HCT116 (cell line): Measurements from ENCODE around the gene RPH3AL. TPM values are rescaled to one million over a fixed set of nuclear protein-coding genes. Genes with fewer than 3 reads are reported as not detected.

Source experiments
- ATAC-seq: fragments of 200-7000 bp; cut with Tn5 transposase; 2 replicates; pipeline ENCODE4 v1.9.1; 2020; ENCODE audit warnings: mild to moderate bottlenecking, moderate library complexity
- BruUV-seq: library from RNA; stranded (reverse); fragments of 400-500 nt; replicated peaks from 2 replicates; lab custom pipeline; 2021; lab: Mats Ljungman, UMichigan
- CTCF ChIA-PET: fragments of 300-600 bp; sonication (Branson Sonifier 250); formaldehyde crosslinking; loops from one replicate; lab custom pipeline; 2021; ENCODE audit warnings: antibody characterized with exemption; lab: Charles Lee
- POLR2A ChIA-PET: fragments of 300-600, 350-600 bp; sonication (Branson Sonifier 250); formaldehyde crosslinking; loops from one replicate; lab custom pipeline; 2021; ENCODE audit warnings: antibody characterized with exemption; lab: Charles Lee
- RAD21 ChIA-PET, 2 experiments: fragments of 300-600 bp; sonication (Branson Sonifier 250); formaldehyde crosslinking; loops; one replicate each; lab custom pipeline; 2023; ENCODE audit warnings: low total read pairs in 2 of 2; ENCODE audit not compliant: uncharacterized antibody in 2 of 2, unreplicated experiment in 2 of 2, low non-redundant PET in 1 of 2; lab: Charles Lee
- DNase-seq: peaks from one replicate; pipeline ENCODE4 v3.0.0-alpha.2; 2010; ENCODE audit warnings: low read depth, low spot score
- H2AFZ ChIP-seq: fragments of 200-600 bp; shearing (Covaris generic), sonication (generic); 2 replicates; pipeline ENCODE4 v1.6.1; 2017; ENCODE audit warnings: low read depth, mixed run types, mixed read lengths, antibody characterized with exemption, low read length; ENCODE audit not compliant: poor library complexity, severe bottlenecking
- H3K27ac ChIP-seq: 2 replicates; pipeline ENCODE4 v1.5.1; 2012; ENCODE audit warnings: low read depth, low read length
- H3K27me3 ChIP-seq: fragments of 200-600 bp; sonication (generic); 2 replicates; pipeline ENCODE4 v1.6.1; 2016; ENCODE audit warnings: mixed run types, low read length, mixed read lengths; ENCODE audit not compliant: insufficient read depth
- H3K36me3 ChIP-seq, 2 experiments: fragments of 200-500 bp in 1 of 2; fragments of 200-600 bp in 1 of 2; sonication (Bioruptor generic) in 1 of 2; sonication (generic) in 1 of 2; 2 replicates each; pipeline versions ENCODE4 v1.5.1 to v1.6.1; 2014 to 2016; ENCODE audit warnings: low read length in 2 of 2, inconsistent platforms in 1 of 2, mixed read lengths in 1 of 2, mixed run types in 1 of 2; ENCODE audit not compliant: insufficient read depth in 2 of 2, control insufficient read depth in 1 of 2
- H3K4me1 ChIP-seq, 2 experiments: fragments of 200-600 bp in 1 of 2; sonication (generic) in 1 of 2; 2 replicates each; pipeline versions ENCODE4 v1.5.1 to v1.6.1; 2012 to 2017; ENCODE audit warnings: low read length in 2 of 2, inconsistent platforms in 1 of 2, mild to moderate bottlenecking in 1 of 2, mixed read lengths in 1 of 2, mixed run types in 1 of 2, moderate library complexity in 1 of 2; ENCODE audit not compliant: insufficient read depth in 2 of 2, control insufficient read depth in 1 of 2
- H3K4me2 ChIP-seq: fragments of 200-600 bp; sonication (generic); 2 replicates; pipeline ENCODE4 v1.6.1; 2017; ENCODE audit warnings: mixed run types, low read length, mixed read lengths
- H3K4me3 ChIP-seq, 2 experiments: fragments of 200-600 bp in 1 of 2; sonication (generic) in 1 of 2; replicated peaks in 1 of 2; 2 replicates each; pipeline ENCODE4 v1.5.1; 2011 to 2016; ENCODE audit warnings: low read length in 2 of 2, control low read depth in 1 of 2, low read depth in 1 of 2, mild to moderate bottlenecking in 1 of 2, mixed read lengths in 1 of 2, mixed run types in 1 of 2
- H3K79me2 ChIP-seq: fragments of 200-600 bp; sonication (generic); 2 replicates; pipeline ENCODE4 v1.6.1; 2017; ENCODE audit warnings: mild to moderate bottlenecking, mixed run types, low read length, moderate library complexity, mixed read lengths; ENCODE audit not compliant: insufficient read depth
- H3K9ac ChIP-seq: fragments of 200-600 bp; sonication (generic); 2 replicates; pipeline ENCODE4 v1.6.1; 2016; ENCODE audit warnings: low read length, mixed read lengths
- H3K9me2 ChIP-seq: fragments of 200-600 bp; sonication (generic), shearing (Covaris generic); 2 replicates; pipeline ENCODE4 v1.6.1; 2017; ENCODE audit warnings: mixed run types, mild to moderate bottlenecking, moderate library complexity; ENCODE audit not compliant: insufficient read depth
- H3K9me3 ChIP-seq, 2 experiments: fragments of 200-500 bp in 1 of 2; fragments of 200-600 bp in 1 of 2; sonication (Bioruptor generic) in 1 of 2; sonication (generic) in 1 of 2; 2 replicates each; pipeline ENCODE4 v1.6.1; 2014 to 2017; ENCODE audit warnings: low read length in 2 of 2, mixed read lengths in 2 of 2, inconsistent platforms in 1 of 2, low read depth in 1 of 2, mild to moderate bottlenecking in 1 of 2, mixed run types in 1 of 2, moderate library complexity in 1 of 2; ENCODE audit not compliant: control insufficient read depth in 1 of 2, insufficient read depth in 1 of 2
- H4K20me1 ChIP-seq: fragments of 200-600 bp; sonication (generic), shearing (Covaris generic); 2 replicates; pipeline ENCODE4 v1.6.1; 2017; ENCODE audit warnings: mixed run types, mild to moderate bottlenecking, moderate library complexity; ENCODE audit not compliant: insufficient read depth
- ATF3 ChIP-seq: IDR thresholded peaks from 2 replicates; pipeline ENCODE4 v1.6.1; 2012
- CBX3 ChIP-seq: IDR thresholded peaks from 2 replicates; pipeline ENCODE4 v1.6.1; 2012; ENCODE audit warnings: low read depth
- CEBPB ChIP-seq: IDR thresholded peaks from 2 replicates; pipeline ENCODE4 v1.6.1; 2012; ENCODE audit warnings: low read depth
- CTCF ChIP-seq, 3 experiments: fragments of 200-600 bp in 1 of 3; sonication (generic) in 1 of 3; IDR thresholded peaks in 2 of 3; conservative IDR thresholded peaks in 1 of 3; 2 replicates each; pipeline ENCODE4 v1.5.1; 2012 to 2017; ENCODE audit warnings: low read depth in 2 of 3, low read length in 2 of 3, antibody characterized with exemption in 1 of 3, borderline replicate concordance in 1 of 3, control low read depth in 1 of 3, mild to moderate bottlenecking in 1 of 3, mixed read lengths in 1 of 3, mixed run types in 1 of 3, moderate library complexity in 1 of 3; ENCODE audit not compliant: insufficient read depth in 1 of 3
- EGR1 ChIP-seq: IDR thresholded peaks from 2 replicates; pipeline ENCODE4 v1.6.1; 2012; ENCODE audit warnings: low read depth
- EZH2 ChIP-seq: fragments of 200-600 bp; sonication (generic); IDR thresholded peaks from 2 replicates; pipeline ENCODE4 v1.6.1; 2017; ENCODE audit warnings: antibody characterized with exemption, mixed run types
- EZH2phosphoT487 ChIP-seq: fragments of 200-600 bp; IDR thresholded peaks from 2 replicates; pipeline ENCODE4 v1.6.1; 2018; ENCODE audit warnings: antibody characterized with exemption, borderline replicate concordance
- FOSL1 ChIP-seq: IDR thresholded peaks from 2 replicates; pipeline ENCODE4 v1.6.1; 2012; ENCODE audit warnings: low read depth
- JUND ChIP-seq: IDR thresholded peaks from 2 replicates; pipeline ENCODE4 v1.6.1; 2012
- POLR2A ChIP-seq: IDR thresholded peaks from 2 replicates; pipeline ENCODE4 v1.7.0; 2011; ENCODE audit warnings: borderline replicate concordance; ENCODE audit not compliant: insufficient read depth, insufficient read length; ENCODE audit errors: extremely low read depth
- POLR2AphosphoS5 ChIP-seq: IDR thresholded peaks from 2 replicates; pipeline ENCODE4 v1.6.1; 2011; ENCODE audit warnings: mild to moderate bottlenecking, low read depth, low read length, moderate library complexity
- RAD21 ChIP-seq: IDR thresholded peaks from 2 replicates; pipeline ENCODE4 v1.6.1; 2012; ENCODE audit warnings: low read depth, mild to moderate bottlenecking
- SIN3A ChIP-seq: IDR thresholded peaks from 2 replicates; pipeline ENCODE4 v1.6.1; 2012; ENCODE audit warnings: low read depth
- SP1 ChIP-seq: IDR thresholded peaks from 2 replicates; pipeline ENCODE4 v1.6.1; 2012; ENCODE audit warnings: low read depth
- SRF ChIP-seq: IDR thresholded peaks from 2 replicates; pipeline ENCODE4 v1.6.1; 2012; ENCODE audit warnings: low read depth
- TCF7L2 ChIP-seq: IDR thresholded peaks from 2 replicates; pipeline ENCODE4 v1.7.0; 2011; ENCODE audit warnings: borderline replicate concordance, inconsistent platforms; ENCODE audit not compliant: insufficient read depth, insufficient read length; ENCODE audit errors: extremely low read depth
- ZFX ChIP-seq: fragments of 450-650 bp; IDR thresholded peaks from 2 replicates; pipeline ENCODE4 v1.6.1; 2017
- ZNF274 ChIP-seq: fragments of 200-500 bp; sonication (Bioruptor generic); IDR thresholded peaks from 2 replicates; pipeline ENCODE4 v1.6.1; 2014; ENCODE audit warnings: mild to moderate bottlenecking, low read depth, low read length, inconsistent platforms
- intact Hi-C: fragments of 100-400 bp; cut with micrococcal nuclease; formaldehyde crosslinking; loops from 2 replicates; pipeline ENCODE4 v1.10.0; 2022
- total RNA-seq: library from RNA; stranded (reverse); gene quantifications from one replicate; pipeline ENCODE4 v1.2.1, GENCODE V29; 2021; ENCODE audit not compliant: unreplicated experiment
- TF ChIP-seq, protein P1 (sequence below): IDR thresholded peaks from 2 replicates; pipeline ENCODE4 v1.6.1; 2012; ENCODE audit warnings: low read depth
- TF ChIP-seq, protein P2 (sequence below): IDR thresholded peaks from 2 replicates; pipeline ENCODE4 v1.6.1; 2011; ENCODE audit warnings: mild to moderate bottlenecking, low read length, moderate library complexity; ENCODE audit not compliant: insufficient replicate concordance; ENCODE audit errors: extremely low read depth

RPH3AL gene
- total RNA-seq, 1 experiment from 2014 or later, result 17.0 TPM

DNA sequence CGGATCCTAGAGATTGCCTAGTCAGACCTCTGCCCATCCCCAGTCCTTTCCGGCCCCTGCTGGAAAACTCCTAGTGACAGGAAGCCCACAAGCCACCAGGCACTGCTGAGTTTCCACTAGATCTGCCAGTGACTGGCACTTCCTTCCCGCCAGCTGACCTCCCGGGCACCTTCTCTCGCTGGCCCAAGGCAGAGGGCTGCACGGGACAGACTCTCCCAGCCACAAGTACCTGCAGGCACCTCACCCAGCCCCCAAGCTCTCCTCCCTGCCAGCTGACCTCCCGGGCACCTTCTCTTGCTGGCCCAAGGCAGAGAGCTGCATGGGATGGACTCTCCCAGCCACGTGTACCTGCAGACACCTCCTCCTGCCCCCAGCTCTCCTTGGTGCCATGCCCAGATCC lies 104.8 kb downstream of the RPH3AL start:
- ChIA-PET POLR2A (no interaction called here), RAD21 (no interaction called here), CTCF (no interaction called here)
- ATAC-seq (no peak), DNase-seq (no peak)
- intact Hi-C loops, result no loop called here
- no peaks in the 10 kb centered on the region for H3K27me3 ChIP-seq
- no peak overlapping the region for H3K27ac ChIP-seq
- H3K9me3 ChIP-seq, result no peaks in the 10 kb centered on the region
- H3K4me2 ChIP-seq, result no peak overlapping the region
- no peaks in the 10 kb centered on the region for H3K36me3 ChIP-seq
- BruUV-seq, result no TSS peak
- no peak overlapping the region for H3K4me3 ChIP-seq
- no peaks in the 10 kb centered on the region for H3K4me1 ChIP-seq
- TF ChIP-seq EZH2 (no peak), POLR2A (no peak), CTCF (IDR thresholded peaks at IDR 0.05 in 2 of 3, conservative IDR thresholded peaks at IDR 0.05 in 1 of 3; ENCODE audit: borderline replicate concordance in 1 of 3, insufficient read depth in 1 of 3, low read depth in 2 of 3, low read length in 2 of 3) (no peak), SP1 (no peak), EGR1 (no peak), CBX3 (no peak), TCF7L2 (no peak), CEBPB (no peak), ZFX (no peak), SRF (no peak), JUND (no peak), ZNF274 (no peak), EZH2phosphoT487 (no peak), FOSL1 (no peak), POLR2AphosphoS5 (no peak), ATF3 (no peak), SIN3A (no peak), RAD21 (no peak)
- TF ChIP-seq, protein P1, sequence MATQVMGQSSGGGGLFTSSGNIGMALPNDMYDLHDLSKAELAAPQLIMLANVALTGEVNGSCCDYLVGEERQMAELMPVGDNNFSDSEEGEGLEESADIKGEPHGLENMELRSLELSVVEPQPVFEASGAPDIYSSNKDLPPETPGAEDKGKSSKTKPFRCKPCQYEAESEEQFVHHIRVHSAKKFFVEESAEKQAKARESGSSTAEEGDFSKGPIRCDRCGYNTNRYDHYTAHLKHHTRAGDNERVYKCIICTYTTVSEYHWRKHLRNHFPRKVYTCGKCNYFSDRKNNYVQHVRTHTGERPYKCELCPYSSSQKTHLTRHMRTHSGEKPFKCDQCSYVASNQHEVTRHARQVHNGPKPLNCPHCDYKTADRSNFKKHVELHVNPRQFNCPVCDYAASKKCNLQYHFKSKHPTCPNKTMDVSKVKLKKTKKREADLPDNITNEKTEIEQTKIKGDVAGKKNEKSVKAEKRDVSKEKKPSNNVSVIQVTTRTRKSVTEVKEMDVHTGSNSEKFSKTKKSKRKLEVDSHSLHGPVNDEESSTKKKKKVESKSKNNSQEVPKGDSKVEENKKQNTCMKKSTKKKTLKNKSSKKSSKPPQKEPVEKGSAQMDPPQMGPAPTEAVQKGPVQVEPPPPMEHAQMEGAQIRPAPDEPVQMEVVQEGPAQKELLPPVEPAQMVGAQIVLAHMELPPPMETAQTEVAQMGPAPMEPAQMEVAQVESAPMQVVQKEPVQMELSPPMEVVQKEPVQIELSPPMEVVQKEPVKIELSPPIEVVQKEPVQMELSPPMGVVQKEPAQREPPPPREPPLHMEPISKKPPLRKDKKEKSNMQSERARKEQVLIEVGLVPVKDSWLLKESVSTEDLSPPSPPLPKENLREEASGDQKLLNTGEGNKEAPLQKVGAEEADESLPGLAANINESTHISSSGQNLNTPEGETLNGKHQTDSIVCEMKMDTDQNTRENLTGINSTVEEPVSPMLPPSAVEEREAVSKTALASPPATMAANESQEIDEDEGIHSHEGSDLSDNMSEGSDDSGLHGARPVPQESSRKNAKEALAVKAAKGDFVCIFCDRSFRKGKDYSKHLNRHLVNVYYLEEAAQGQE, result no peak
- TF ChIP-seq, protein P2, sequence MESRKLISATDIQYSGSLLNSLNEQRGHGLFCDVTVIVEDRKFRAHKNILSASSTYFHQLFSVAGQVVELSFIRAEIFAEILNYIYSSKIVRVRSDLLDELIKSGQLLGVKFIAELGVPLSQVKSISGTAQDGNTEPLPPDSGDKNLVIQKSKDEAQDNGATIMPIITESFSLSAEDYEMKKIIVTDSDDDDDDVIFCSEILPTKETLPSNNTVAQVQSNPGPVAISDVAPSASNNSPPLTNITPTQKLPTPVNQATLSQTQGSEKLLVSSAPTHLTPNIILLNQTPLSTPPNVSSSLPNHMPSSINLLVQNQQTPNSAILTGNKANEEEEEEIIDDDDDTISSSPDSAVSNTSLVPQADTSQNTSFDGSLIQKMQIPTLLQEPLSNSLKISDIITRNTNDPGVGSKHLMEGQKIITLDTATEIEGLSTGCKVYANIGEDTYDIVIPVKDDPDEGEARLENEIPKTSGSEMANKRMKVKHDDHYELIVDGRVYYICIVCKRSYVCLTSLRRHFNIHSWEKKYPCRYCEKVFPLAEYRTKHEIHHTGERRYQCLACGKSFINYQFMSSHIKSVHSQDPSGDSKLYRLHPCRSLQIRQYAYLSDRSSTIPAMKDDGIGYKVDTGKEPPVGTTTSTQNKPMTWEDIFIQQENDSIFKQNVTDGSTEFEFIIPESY, result no peak
- no peaks in the 10 kb centered on the region for H3K9me2 ChIP-seq
- H3K9ac ChIP-seq, result no peak overlapping the region
- H3K79me2 ChIP-seq, result no peaks in the 10 kb centered on the region
- H4K20me1 ChIP-seq, result no peaks in the 10 kb centered on the region
- no peak overlapping the region for H2AFZ ChIP-seq
